Measurements from ENCODE around the gene THEM5. TPM values are rescaled to one million over a fixed set of nuclear protein-coding genes. Genes with fewer than 3 reads are reported as not detected.
"Not testable (repeated sequence)": the region's sequence is repeated elsewhere in the genome, so short reads cannot be mapped to it uniquely, and the experiment has no call there.

The THEM5 gene, protein sequence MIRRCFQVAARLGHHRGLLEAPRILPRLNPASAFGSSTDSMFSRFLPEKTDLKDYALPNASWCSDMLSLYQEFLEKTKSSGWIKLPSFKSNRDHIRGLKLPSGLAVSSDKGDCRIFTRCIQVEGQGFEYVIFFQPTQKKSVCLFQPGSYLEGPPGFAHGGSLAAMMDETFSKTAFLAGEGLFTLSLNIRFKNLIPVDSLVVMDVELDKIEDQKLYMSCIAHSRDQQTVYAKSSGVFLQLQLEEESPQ
- total RNA-seq (not detected in 2 replicates), polyA plus RNA-seq (not detected in 2 replicates)

DNA sequence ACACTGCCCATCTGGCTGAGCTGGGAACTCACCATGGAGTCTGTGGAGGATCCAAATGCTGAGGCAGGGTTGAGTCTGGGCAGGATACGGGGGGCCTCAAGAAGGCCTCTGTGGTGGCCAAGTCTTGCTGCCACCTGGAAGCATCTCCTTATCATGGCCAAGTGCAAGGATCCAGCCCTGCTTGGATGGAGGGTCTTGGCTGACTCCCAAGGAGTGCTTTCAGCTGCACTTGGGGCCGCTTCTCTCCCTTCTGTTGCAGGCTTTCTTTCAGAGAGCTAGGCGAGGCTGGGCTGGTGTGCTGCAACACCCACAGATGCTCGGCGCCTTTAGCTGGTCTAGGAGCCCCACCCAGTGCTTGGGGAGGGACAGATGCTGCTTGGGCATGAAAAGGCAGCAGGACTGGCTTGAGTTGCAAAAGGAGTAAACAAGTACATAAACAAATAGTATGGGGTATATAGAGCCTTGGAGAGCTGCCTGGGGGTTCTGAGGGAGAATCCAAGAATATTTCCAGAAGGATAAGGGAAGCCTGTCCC, at the start of gene THEM5:
THEM5 (minus strand) TSS at position 302 of the 533 bp plus-strand sequence; CDS start at position 155, 147 bp downstream.
- no peaks in the 10 kb centered on the region for H3K36me3 ChIP-seq
- no peak for DNase-seq (ENCODE audit: low read depth in 1 of 2, low spot score in 1 of 2)
- no peak within 1 kb of the TSS for H3K4me3 ChIP-seq
- peaks cover 4% of the 10 kb centered on the region for H3K4me1 ChIP-seq (ENCODE audit: low read depth)
- TF ChIP-seq, protein P1, sequence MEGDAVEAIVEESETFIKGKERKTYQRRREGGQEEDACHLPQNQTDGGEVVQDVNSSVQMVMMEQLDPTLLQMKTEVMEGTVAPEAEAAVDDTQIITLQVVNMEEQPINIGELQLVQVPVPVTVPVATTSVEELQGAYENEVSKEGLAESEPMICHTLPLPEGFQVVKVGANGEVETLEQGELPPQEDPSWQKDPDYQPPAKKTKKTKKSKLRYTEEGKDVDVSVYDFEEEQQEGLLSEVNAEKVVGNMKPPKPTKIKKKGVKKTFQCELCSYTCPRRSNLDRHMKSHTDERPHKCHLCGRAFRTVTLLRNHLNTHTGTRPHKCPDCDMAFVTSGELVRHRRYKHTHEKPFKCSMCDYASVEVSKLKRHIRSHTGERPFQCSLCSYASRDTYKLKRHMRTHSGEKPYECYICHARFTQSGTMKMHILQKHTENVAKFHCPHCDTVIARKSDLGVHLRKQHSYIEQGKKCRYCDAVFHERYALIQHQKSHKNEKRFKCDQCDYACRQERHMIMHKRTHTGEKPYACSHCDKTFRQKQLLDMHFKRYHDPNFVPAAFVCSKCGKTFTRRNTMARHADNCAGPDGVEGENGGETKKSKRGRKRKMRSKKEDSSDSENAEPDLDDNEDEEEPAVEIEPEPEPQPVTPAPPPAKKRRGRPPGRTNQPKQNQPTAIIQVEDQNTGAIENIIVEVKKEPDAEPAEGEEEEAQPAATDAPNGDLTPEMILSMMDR (IDR thresholded peaks at IDR 0.05; ENCODE audit: low read depth, low read length): no peak
- no peaks in the 10 kb centered on the region for H3K9me3 ChIP-seq (ENCODE audit: low read depth)
- H3K27ac ChIP-seq: no peak within 1 kb of the TSS
- H3K27me3 ChIP-seq: no peaks in the 10 kb centered on the region

DNA sequence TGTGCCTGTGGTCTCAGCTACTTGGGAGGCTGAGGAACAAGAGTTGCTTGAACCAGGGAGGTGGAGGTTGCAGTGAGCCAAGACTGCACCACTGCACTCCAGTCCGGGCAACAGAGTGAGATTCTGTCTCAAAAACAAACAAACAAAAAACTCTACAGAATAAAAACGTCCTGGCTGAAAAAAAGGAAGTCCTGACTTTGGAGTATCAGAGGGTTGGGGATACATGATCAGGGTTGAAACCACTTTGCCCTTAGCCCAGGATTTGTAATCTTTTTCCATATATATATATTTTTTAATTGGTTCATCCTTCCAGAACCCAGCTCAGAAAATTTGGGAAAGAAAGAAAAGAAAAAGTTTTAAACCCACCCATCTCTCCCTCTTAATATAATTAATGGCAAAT, 49.3 kb upstream of the THEM5 start:
- Histone ChIP-seq H3K36me3 (no peaks in the 10 kb centered on the region), H3K27ac (no peak overlapping the region), H3K9me3 (ENCODE audit: low read depth) (no peaks in the 10 kb centered on the region), H3K4me3 (no peak overlapping the region), H3K27me3 (no peaks in the 10 kb centered on the region), H3K4me1 (ENCODE audit: low read depth) (peaks cover 20% of the 10 kb centered on the region)
- TF ChIP-seq, protein P1 (IDR thresholded peaks at IDR 0.05; ENCODE audit: low read depth, low read length): no peak
- DNase-seq (ENCODE audit: low read depth in 1 of 2, low spot score in 1 of 2): no peak

DNA sequence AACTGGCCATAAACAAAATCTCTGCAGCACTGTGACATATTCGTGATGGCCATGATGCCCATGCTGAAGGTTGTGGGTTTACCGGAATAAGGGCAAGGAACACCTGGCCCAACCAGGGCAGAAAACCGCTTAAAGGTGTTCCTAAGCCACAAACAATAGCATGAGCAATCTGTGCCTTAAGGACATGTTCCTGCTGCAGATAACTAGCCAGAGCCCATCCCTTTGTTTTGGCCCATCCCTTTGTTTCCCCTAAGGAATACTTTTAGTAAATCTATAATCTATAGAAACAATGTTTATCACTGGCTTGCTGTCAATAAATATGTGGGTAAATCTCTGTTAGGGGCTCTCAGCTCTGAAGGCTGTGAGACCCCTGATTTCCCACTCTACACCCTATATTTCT, 47.3 kb upstream of the THEM5 start:
- H3K27me3 ChIP-seq; H3K4me3 ChIP-seq; DNase-seq (ENCODE audit: low read depth in 1 of 2, low spot score in 1 of 2); H3K27ac ChIP-seq; H3K9me3 ChIP-seq (ENCODE audit: low read depth); H3K36me3 ChIP-seq: not testable (repeated sequence)
- H3K4me1 ChIP-seq (ENCODE audit: low read depth): peaks cover 14% of the 10 kb centered on the region

DNA sequence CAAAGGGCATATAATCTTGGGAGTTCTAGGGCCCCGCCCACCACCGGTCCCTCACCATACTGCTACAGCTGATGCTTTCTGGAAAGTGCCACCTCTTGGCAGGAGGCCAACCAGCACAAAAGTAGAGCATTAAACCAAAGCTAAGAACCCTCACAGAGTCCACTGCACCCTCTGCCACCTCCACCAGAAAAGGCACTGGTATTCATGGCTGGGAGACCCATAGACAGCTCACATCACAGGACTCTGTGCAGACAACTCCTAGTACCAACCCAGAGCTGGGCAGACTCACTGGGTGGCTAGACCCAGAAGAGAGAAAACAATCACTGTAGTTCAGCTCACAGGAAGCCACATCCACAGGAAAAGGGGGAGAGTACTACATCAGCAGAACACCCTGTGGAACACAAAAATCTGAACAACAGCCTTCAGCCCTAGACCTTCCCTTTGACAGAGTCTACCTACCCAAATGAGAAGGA, 45.0 kb upstream of the THEM5 start:
- H3K27me3 ChIP-seq: no peaks in the 10 kb centered on the region
- TF ChIP-seq, protein P1 (IDR thresholded peaks at IDR 0.05; ENCODE audit: low read depth, low read length): no peak

DNA sequence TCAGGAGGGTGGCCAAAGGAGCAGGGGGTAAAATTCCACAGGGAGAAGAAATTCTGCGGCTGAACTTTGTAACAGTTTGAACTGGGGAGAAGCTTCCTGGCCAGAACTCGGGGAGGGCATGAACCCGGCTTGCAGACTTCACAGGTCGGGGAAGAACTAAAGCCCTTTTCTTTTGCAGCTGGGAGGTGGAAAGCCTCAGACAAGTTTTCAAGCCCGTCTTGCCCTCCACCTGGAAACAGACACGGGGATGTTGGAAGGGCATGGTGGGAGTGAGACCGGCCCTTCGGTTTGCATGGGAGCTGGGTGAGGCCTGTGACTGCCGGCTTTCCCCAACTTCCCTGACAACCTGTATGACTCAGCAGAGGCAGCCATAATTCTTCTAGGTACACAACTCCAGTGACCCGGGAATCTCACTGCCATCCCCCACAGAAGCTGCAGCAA, 44.5 kb upstream of the THEM5 start:
- H3K4me3 ChIP-seq: no peak overlapping the region
- no peak for DNase-seq (ENCODE audit: low read depth in 1 of 2, low spot score in 1 of 2)
- no peaks in the 10 kb centered on the region for H3K9me3 ChIP-seq (ENCODE audit: low read depth)
- no peaks in the 10 kb centered on the region for H3K27me3 ChIP-seq
- H3K36me3 ChIP-seq: peaks cover 14% of the 10 kb centered on the region
- no peak overlapping the region for H3K27ac ChIP-seq
- TF ChIP-seq, protein P1 (IDR thresholded peaks at IDR 0.05; ENCODE audit: low read depth, low read length): no peak
- no peaks in the 10 kb centered on the region for H3K4me1 ChIP-seq (ENCODE audit: low read depth)

More for the DNA sequence above, 45.0 kb upstream of the THEM5 start:
- Histone ChIP-seq H3K9me3 (ENCODE audit: low read depth) (no peaks in the 10 kb centered on the region), H3K4me3 (no peak overlapping the region), H3K27ac (no peak overlapping the region), H3K36me3 (peaks cover 11% of the 10 kb centered on the region), H3K4me1 (ENCODE audit: low read depth) (no peaks in the 10 kb centered on the region)
- peak in 1 of 2 donors; percentile 8 for DNase-seq (ENCODE audit: low read depth in 1 of 2, low spot score in 1 of 2)
